HepG2 (cell line): ENCODE measurements around the gene RBM15B. TPM values are rescaled to one million over a fixed set of nuclear protein-coding genes. Genes with fewer than 3 reads are reported as not detected.

Experiments
- ATAC-seq: fragments of 200-7000 bp; cut with Tn5 transposase; 3 replicates; pipeline ENCODE4 v1.9.1; 2020; ENCODE audit warnings: mild to moderate bottlenecking, moderate library complexity
- BruUV-seq: library from RNA; stranded (reverse); fragments of 400-500 nt; replicated peaks from 2 replicates; lab custom pipeline; 2021; lab: Mats Ljungman, UMichigan
- CTCF ChIA-PET: fragments of 300-600 bp; formaldehyde crosslinking; extraction: SDS; loops from one replicate; lab custom pipeline; 2021; ENCODE audit warnings: low total read pairs, inconsistent platforms, low intra/inter-chr PET ratio; lab: Yijun Ruan, JAX
- POLR2A ChIA-PET: fragments of 350-600 bp; sonication (Branson Sonifier 250); formaldehyde crosslinking; loops from one replicate; lab custom pipeline; 2020; ENCODE audit warnings: antibody characterized with exemption, inconsistent platforms; lab: Yijun Ruan, JAX
- DNase-seq: peaks from one replicate; pipeline ENCODE4 v3.0.0-alpha.2; 2015; ENCODE audit warnings: low spot score
- FAIRE-seq: peaks from 3 replicates; lab custom pipeline; 2011; peaks lifted over from hg19 to GRCh38; lab: Jason Lieb, UNC
- H2AFZ ChIP-seq: one replicate; pipeline ENCODE4 v1.6.1; 2011; ENCODE audit warnings: low read length, inconsistent platforms
- H3K27ac ChIP-seq: fragments of 300-600 bp; 3 replicates; pipeline ENCODE4 v1.8.0; 2011; ENCODE audit warnings: mixed run types, mild to moderate bottlenecking, mixed read lengths, low read length, inconsistent platforms; ENCODE audit not compliant: insufficient read depth; ENCODE audit errors: extremely low read length
- H3K27me3 ChIP-seq, 2 experiments: fragments of 200-600 bp in 1 of 2; 2 replicates in 1 of 2; 3 replicates in 1 of 2; pipeline versions ENCODE4 v1.6.0 to v1.8.0; 2011; ENCODE audit warnings: low read length in 2 of 2, mild to moderate bottlenecking in 2 of 2, moderate library complexity in 2 of 2, inconsistent platforms in 1 of 2; ENCODE audit not compliant: insufficient read depth in 2 of 2, control insufficient read depth in 1 of 2
- H3K36me3 ChIP-seq, 2 experiments: fragments of 200-600 bp in 1 of 2; replicated peaks in 1 of 2; 2 replicates in 1 of 2; 3 replicates in 1 of 2; pipeline versions ENCODE4 v1.5.1 to v1.8.0; 2011; ENCODE audit warnings: low read length in 2 of 2, inconsistent platforms in 1 of 2; ENCODE audit not compliant: insufficient read depth in 2 of 2, control insufficient read depth in 1 of 2
- H3K4me1 ChIP-seq: 2 replicates; pipeline ENCODE4 v1.5.1; 2012; ENCODE audit warnings: low read length, inconsistent platforms; ENCODE audit not compliant: insufficient read depth
- H3K4me2 ChIP-seq: 2 replicates; pipeline ENCODE4 v1.6.0; 2011; ENCODE audit warnings: low read depth, low read length, inconsistent platforms
- H3K4me3 ChIP-seq, 3 experiments: fragments of 200-600 bp in 1 of 3; sonication (generic), shearing (Covaris generic) in 1 of 3; replicated peaks in 1 of 3; 2 replicates each; pipeline ENCODE4 v1.5.1; 2011 to 2016; ENCODE audit warnings: low read length in 3 of 3, inconsistent platforms in 2 of 3, low read depth in 2 of 3, mild to moderate bottlenecking in 2 of 3, control low read depth in 1 of 3, mixed read lengths in 1 of 3; ENCODE audit not compliant: insufficient read depth in 1 of 3
- H3K79me2 ChIP-seq: one replicate; pipeline ENCODE4 v1.6.1; 2011; ENCODE audit warnings: low read length, inconsistent platforms; ENCODE audit not compliant: insufficient read depth
- H3K9ac ChIP-seq: 2 replicates; pipeline ENCODE4 v1.6.0; 2011; ENCODE audit warnings: mild to moderate bottlenecking, low read depth, low read length, inconsistent platforms; ENCODE audit not compliant: insufficient read depth
- H3K9me3 ChIP-seq: 2 replicates; pipeline ENCODE4 v1.5.1; 2012; ENCODE audit warnings: mild to moderate bottlenecking, low read length
- H4K20me1 ChIP-seq: 2 replicates; pipeline ENCODE4 v1.6.0; 2011; ENCODE audit warnings: inconsistent platforms, mild to moderate bottlenecking, low read length, moderate library complexity; ENCODE audit not compliant: insufficient read depth
- FOXK1 ChIP-seq: sonication (generic); formaldehyde crosslinking; IDR thresholded peaks from 2 replicates; pipeline ENCODE4 v1.4.0; 2020; ENCODE audit warnings: low read depth, missing genetic modification reagents, borderline replicate concordance
- IRF1 ChIP-seq: sonication (generic); formaldehyde crosslinking; IDR thresholded peaks from 2 replicates; pipeline ENCODE4 v1.4.0; 2020; ENCODE audit warnings: low read depth, mild to moderate bottlenecking, missing genetic modification reagents
- MIXL1 ChIP-seq: IDR thresholded peaks from 2 replicates; pipeline ENCODE4 v1.6.1; 2016
- NKX3-1 ChIP-seq: sonication (generic); formaldehyde crosslinking; IDR thresholded peaks from 2 replicates; pipeline ENCODE4 v1.5.0; 2020; ENCODE audit warnings: missing genetic modification reagents
- TBP ChIP-seq: sonication (generic); formaldehyde crosslinking; IDR thresholded peaks from 2 replicates; pipeline ENCODE4 v1.5.0; 2020; ENCODE audit warnings: missing genetic modification reagents
- TFDP1 ChIP-seq: IDR thresholded peaks from 2 replicates; pipeline ENCODE4 v1.6.1; 2016; ENCODE audit warnings: missing compliant biosample characterization, missing genetic modification reagents, borderline replicate concordance
- USF2 ChIP-seq, 2 experiments: sonication (generic) in 1 of 2; formaldehyde crosslinking in 1 of 2; IDR thresholded peaks; 2 replicates each; pipeline versions ENCODE4 v1.5.1 to v1.6.1; 2011 to 2020; ENCODE audit warnings: borderline replicate concordance in 1 of 2, low read depth in 1 of 2, low read length in 1 of 2, mild to moderate bottlenecking in 1 of 2, missing genetic modification reagents in 1 of 2, moderate library complexity in 1 of 2
- ZFP41 ChIP-seq: sonication (generic); formaldehyde crosslinking; IDR thresholded peaks from 2 replicates; pipeline ENCODE4 v1.4.0; 2020; ENCODE audit warnings: mild to moderate bottlenecking, missing genetic modification reagents, borderline replicate concordance
- ZNF557 ChIP-seq: sonication (generic); formaldehyde crosslinking; IDR thresholded peaks from 2 replicates; pipeline ENCODE4 v1.4.0; 2020; ENCODE audit warnings: missing genetic modification reagents
- ZNF704 ChIP-seq: sonication (generic); formaldehyde crosslinking; IDR thresholded peaks from 2 replicates; pipeline ENCODE4 v1.8.1; 2023; ENCODE audit warnings: mild to moderate bottlenecking, inconsistent platforms, moderate library complexity, missing genetic modification reagents, borderline replicate concordance
- ZUFSP ChIP-seq: sonication (generic); formaldehyde crosslinking; IDR thresholded peaks from 2 replicates; pipeline ENCODE4 v1.9.0; 2021; ENCODE audit warnings: missing genetic modification reagents, mild to moderate bottlenecking, borderline replicate concordance
- WGBS: methylation state at CpG from one replicate; pipeline ENCODE4 v1.1.6; 2017; ENCODE audit warnings: low lambda C conversion rate; 5-methylcytosine and 5-hydroxymethylcytosine counted together
- in situ Hi-C: cut with HindIII; loops from 2 replicates; pipeline ENCODE4 v1.10.0; 2017; ENCODE audit warnings: low pct_unique_long_range_greater_than_20kb; ENCODE audit not compliant: extremely low pct_ligation_motif_present
- intact Hi-C: fragments of 100-400 bp; cut with micrococcal nuclease; formaldehyde crosslinking; loops from one replicate; pipeline ENCODE4 v1.10.0; 2022; ENCODE audit not compliant: unreplicated experiment
- polyA plus RNA-seq, 8 experiments: library from polyadenylated mRNA; depleted of rRNA in 3 of 8; stranded (reverse) in 7 of 8; unstranded in 1 of 8; fragments of >200 nt; fragmentation: Illumina TruSeq in 4 of 8; extraction: Trizol in 4 of 8; gene quantifications; 2 replicates each; pipeline versions ENCODE4 v1.2.1 to v1.2.3, GENCODE V29; 2011 to 2016; ENCODE audit warnings: low read depth in 4 of 8, missing spikeins in 1 of 8, mixed read lengths in 1 of 8; ENCODE audit not compliant: insufficient read depth in 1 of 8
- total RNA-seq, 5 experiments: library from RNA; depleted of rRNA; stranded (reverse); fragments of >200 nt; fragmentation: Illumina TruSeq; extraction: Trizol; gene quantifications; 2 replicates each; pipeline ENCODE4 v1.2.3, GENCODE V29; 2016; ENCODE audit warnings: low read depth in 1 of 5

RBM15B gene
- total and polyA plus RNA-seq, 2 of the 13 experiments (the other 11 are each of a cell fraction or from before 2014, with no cell fraction given): 8.2 to 19.3 TPM

DNA sequence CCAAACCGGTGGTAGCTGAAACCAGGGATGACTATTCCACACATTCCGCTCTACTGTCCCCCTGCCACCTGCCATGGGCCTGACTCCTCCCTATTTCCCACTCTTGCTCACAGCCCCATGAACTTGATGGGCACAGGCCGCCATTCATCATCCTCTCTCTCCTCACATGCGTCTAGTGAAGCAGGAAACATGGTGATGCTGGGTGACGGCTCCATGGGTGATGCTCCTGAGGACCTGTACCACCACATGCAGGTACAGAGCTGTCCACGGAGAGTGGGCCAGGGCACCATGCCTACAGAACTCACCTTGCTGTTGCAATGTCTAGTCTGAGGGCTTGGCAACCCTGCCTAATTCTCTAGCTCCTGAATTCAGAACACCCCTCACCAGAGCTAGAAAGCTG is 29.3 kb upstream of the RBM15B start:
- Histone ChIP-seq H3K4me3 (no peak overlapping the region), H2AFZ (no peak overlapping the region), H3K27me3 (peaks cover 2 to 25% of the 10 kb centered on the region in 2 experiments; a peak in 4 of 5 replicates), H3K36me3 (no peaks in the 10 kb centered on the region), H3K4me1 (no peaks in the 10 kb centered on the region), H3K9me3 (no peaks in the 10 kb centered on the region), H3K9ac (no peak overlapping the region)
- in situ Hi-C loops: no loop called here
- no TSS peak for BruUV-seq
- no peak for TF ChIP-seq NKX3-1 (CRISPR knock-in tag)
- TF ChIP-seq TBP (CRISPR knock-in tag): no peak
- no peak for TF ChIP-seq IRF1
- TF ChIP-seq MIXL1 (CRISPR knock-in tag): no peak
- no peak for TF ChIP-seq ZUFSP (CRISPR knock-in tag)
- no peak for TF ChIP-seq ZFP41 (CRISPR knock-in tag)
- no peak for TF ChIP-seq ZNF557
- no peak for TF ChIP-seq USF2 (IDR thresholded peaks at IDR 0.05; ENCODE audit: low read depth, low read length)
- no peak for TF ChIP-seq USF2 (CRISPR knock-in tag; IDR thresholded peaks at IDR 0.05; ENCODE audit: borderline replicate concordance)
- TF ChIP-seq ZNF704 (CRISPR knock-in tag): no peak
- TF ChIP-seq FOXK1 (CRISPR knock-in tag): no peak
- no peak for TF ChIP-seq TFDP1
- TF ChIP-seq, all 625 proteins: peak for 0
- no peak for ATAC-seq
- CTCF ChIA-PET: no interaction called here
- POLR2A ChIA-PET: no interaction called here
- Histone ChIP-seq H4K20me1 (no peaks in the 10 kb centered on the region), H3K4me2 (no peak overlapping the region), H3K27ac (no peak overlapping the region), H3K79me2 (no peaks in the 10 kb centered on the region)
- intact Hi-C loops: no loop called here
- DNase-seq: no peak
- 13% methylated on average over 4 of the region's 6 CpGs for WGBS
- no peak for FAIRE-seq
